ENCODE measurements around the gene FRMD7. TPM values are rescaled to one million over a fixed set of nuclear protein-coding genes. Genes with fewer than 3 reads are reported as not detected.

FRMD7 gene
- total RNA-seq (under 1 TPM in 2 of 7 donors, not detected in 5; 0.30 to 0.34 TPM), polyA plus RNA-seq (under 1 TPM; 0.02 to 0.37 TPM)
- long read RNA-seq, donor 1: 0 reads
- long read RNA-seq, donor 2: 0 reads
- long read RNA-seq, donor 3, partial matches to known transcripts: 0 of 1 reads
- long read RNA-seq, donor 3, other reads (novel, unspliced or antisense): 0 of 1 reads

- TF ChIP-seq EP300 (IDR thresholded peaks at IDR 0.05): no peak
- TF ChIP-seq CTCF (IDR thresholded peaks at IDR 0.05): no peak
- TF ChIP-seq POLR2A (IDR thresholded peaks at IDR 0.05): no peak
- no peak within 1 kb of the TSS for H3K4me3 ChIP-seq
- DNase-seq: no peak
- H3K27me3 ChIP-seq: no peaks in the 10 kb centered on the region
- no peaks in the 10 kb centered on the region for H3K9me3 ChIP-seq
- no peaks in the 10 kb centered on the region for H3K4me1 ChIP-seq (ENCODE audit: insufficient read depth)
- H3K36me3 ChIP-seq: no peaks in the 10 kb centered on the region
- H3K27ac ChIP-seq: no peak within 1 kb of the TSS
- intact Hi-C loops (cut with DNase I): no loop called here
- 9 to 14% (median 13%) methylated on average over 5 of the region's 5 CpGs for WGBS, 3 donors
Observed at GRCh38 chrX:132127743-132128142, at the start of gene FRMD7. FRMD7 (minus strand) TSS chrX:132128020; CDS start chrX:132127844, 176 bp downstream.

GRCh38 chrX:132173647-132174046 is 45.8 kb upstream of the FRMD7 start:
- no peak for TF ChIP-seq EP300 (IDR thresholded peaks at IDR 0.05)
- no peak for TF ChIP-seq CTCF (IDR thresholded peaks at IDR 0.05)
- no peak for TF ChIP-seq POLR2A (IDR thresholded peaks at IDR 0.05)
- Histone ChIP-seq H3K36me3 (no peaks in the 10 kb centered on the region), H3K9me3 (no peaks in the 10 kb centered on the region), H3K27ac (no peak overlapping the region), H3K27me3 (no peaks in the 10 kb centered on the region), H3K4me1 (ENCODE audit: insufficient read depth) (no peaks in the 10 kb centered on the region), H3K4me3 (no peak overlapping the region)
- no peak for DNase-seq
- 41 to 49% (median 42%) methylated on average over 1 of the region's 1 CpG for WGBS, 3 donors
- intact Hi-C loops (cut with DNase I): no loop called here

GRCh38 chrX:132171881-132172280 is 44.1 kb upstream of the FRMD7 start:
- 75 to 85% (median 78%) methylated on average over 3 of the region's 3 CpGs for WGBS, 3 donors
- intact Hi-C loops (cut with DNase I): no loop called here

GRCh38 chrX:132171478-132171877 is 43.7 kb upstream of the FRMD7 start:
- intact Hi-C loops (cut with DNase I): no loop called here
- TF ChIP-seq EP300 (IDR thresholded peaks at IDR 0.05): no peak
- TF ChIP-seq CTCF (IDR thresholded peaks at IDR 0.05): no peak
- TF ChIP-seq POLR2A (IDR thresholded peaks at IDR 0.05): no peak
- no peak for DNase-seq
- H3K27me3 ChIP-seq: no peaks in the 10 kb centered on the region
- 50 to 59% (median 53%) methylated on average over 3 of the region's 3 CpGs for WGBS, 3 donors
- no peak overlapping the region for H3K27ac ChIP-seq
- H3K4me3 ChIP-seq: no peak overlapping the region
- H3K4me1 ChIP-seq (ENCODE audit: insufficient read depth): no peaks in the 10 kb centered on the region
- no peaks in the 10 kb centered on the region for H3K9me3 ChIP-seq
- no peaks in the 10 kb centered on the region for H3K36me3 ChIP-seq

More at GRCh38 chrX:132171881-132172280, 44.1 kb upstream of the FRMD7 start:
- Histone ChIP-seq H3K27me3 (no peaks in the 10 kb centered on the region), H3K4me1 (ENCODE audit: insufficient read depth) (no peaks in the 10 kb centered on the region), H3K27ac (no peak overlapping the region), H3K4me3 (no peak overlapping the region), H3K9me3 (no peaks in the 10 kb centered on the region), H3K36me3 (no peaks in the 10 kb centered on the region)
- TF ChIP-seq EP300 (IDR thresholded peaks at IDR 0.05): no peak
- TF ChIP-seq CTCF (IDR thresholded peaks at IDR 0.05): no peak
- no peak for TF ChIP-seq POLR2A (IDR thresholded peaks at IDR 0.05)
- DNase-seq: no peak

Measured in ovary (tissue), 10 donors.